HepG2 (cell line): Measurements from ENCODE around the gene CHRNG. TPM values are rescaled to one million over a fixed set of nuclear protein-coding genes. Genes with fewer than 3 reads are reported as not detected.

Source experiments
- ATAD3A ChIP-seq: sonication (generic); formaldehyde crosslinking; IDR thresholded peaks from 2 replicates; pipeline ENCODE4 v1.4.0; 2020; ENCODE audit warnings: missing genetic modification reagents
- NPAS2 ChIP-seq: sonication (generic); formaldehyde crosslinking; IDR thresholded peaks from 2 replicates; pipeline ENCODE4 v1.8.0; 2022; ENCODE audit warnings: mild to moderate bottlenecking, missing genetic modification reagents, borderline replicate concordance
- PCBP2 ChIP-seq: fragments of 200-400 bp; formaldehyde crosslinking; optimal IDR thresholded peaks from 2 replicates; pipeline ENCODE3; 2018; ENCODE audit warnings: low read length, low read depth; ENCODE audit not compliant: poor library complexity, severe bottlenecking
- ZNF430 ChIP-seq: sonication (generic); formaldehyde crosslinking; IDR thresholded peaks from 2 replicates; pipeline ENCODE4 v1.9.0; 2021; ENCODE audit warnings: mild to moderate bottlenecking, missing genetic modification reagents
- ZNF549 ChIP-seq: sonication (generic); formaldehyde crosslinking; IDR thresholded peaks from 2 replicates; pipeline ENCODE4 v1.5.0; 2020; ENCODE audit warnings: missing genetic modification reagents
- ZNF614 ChIP-seq: IDR thresholded peaks from 2 replicates; pipeline ENCODE4 v1.6.1; 2018; ENCODE audit warnings: missing biosample characterization, missing genetic modification reagents, inconsistent platforms, borderline replicate concordance
- polyA plus RNA-seq, 8 experiments: library from polyadenylated mRNA; depleted of rRNA in 3 of 8; stranded (reverse) in 7 of 8; unstranded in 1 of 8; fragments of >200 nt; fragmentation: Illumina TruSeq in 4 of 8; extraction: Trizol in 4 of 8; gene quantifications; 2 replicates each; pipeline versions ENCODE4 v1.2.1 to v1.2.3, GENCODE V29; 2011 to 2016; ENCODE audit warnings: low read depth in 4 of 8, missing spikeins in 1 of 8, mixed read lengths in 1 of 8; ENCODE audit not compliant: insufficient read depth in 1 of 8
- total RNA-seq, 5 experiments: library from RNA; depleted of rRNA; stranded (reverse); fragments of >200 nt; fragmentation: Illumina TruSeq; extraction: Trizol; gene quantifications; 2 replicates each; pipeline ENCODE4 v1.2.3, GENCODE V29; 2016; ENCODE audit warnings: low read depth in 1 of 5
- TF ChIP-seq, protein P1 (sequence below): sonication (generic); formaldehyde crosslinking; IDR thresholded peaks from 2 replicates; pipeline ENCODE4 v1.4.0; 2020; ENCODE audit warnings: missing genetic modification reagents
- TF ChIP-seq, protein P2 (sequence below): IDR thresholded peaks from 2 replicates; pipeline ENCODE4 v1.6.1; 2016; ENCODE audit warnings: low read depth, control low read depth
- TF ChIP-seq, protein P3 (sequence below): sonication (generic); formaldehyde crosslinking; IDR thresholded peaks from 2 replicates; pipeline ENCODE4 v1.8.0; 2022; ENCODE audit warnings: mild to moderate bottlenecking, missing genetic modification reagents, moderate library complexity
- TF ChIP-seq, protein P4 (sequence below): sonication (generic); formaldehyde crosslinking; conservative IDR thresholded peaks from 2 replicates; pipeline ENCODE4 v1.4.0; 2020; ENCODE audit warnings: missing genetic modification reagents
- TF ChIP-seq, protein P5 (sequence below): IDR thresholded peaks from 2 replicates; pipeline ENCODE4 v1.6.1; 2018; ENCODE audit warnings: missing genetic modification reagents, mild to moderate bottlenecking, missing compliant biosample characterization
- TF ChIP-seq, protein P6 (sequence below): sonication (generic); formaldehyde crosslinking; IDR thresholded peaks from 2 replicates; pipeline ENCODE4 v1.4.0; 2020; ENCODE audit warnings: missing genetic modification reagents

The CHRNG gene
- total and polyA plus RNA-seq, 2 of the 13 experiments (the other 11 are each of a cell fraction or from before 2014, with no cell fraction given) = not detected

DNA sequence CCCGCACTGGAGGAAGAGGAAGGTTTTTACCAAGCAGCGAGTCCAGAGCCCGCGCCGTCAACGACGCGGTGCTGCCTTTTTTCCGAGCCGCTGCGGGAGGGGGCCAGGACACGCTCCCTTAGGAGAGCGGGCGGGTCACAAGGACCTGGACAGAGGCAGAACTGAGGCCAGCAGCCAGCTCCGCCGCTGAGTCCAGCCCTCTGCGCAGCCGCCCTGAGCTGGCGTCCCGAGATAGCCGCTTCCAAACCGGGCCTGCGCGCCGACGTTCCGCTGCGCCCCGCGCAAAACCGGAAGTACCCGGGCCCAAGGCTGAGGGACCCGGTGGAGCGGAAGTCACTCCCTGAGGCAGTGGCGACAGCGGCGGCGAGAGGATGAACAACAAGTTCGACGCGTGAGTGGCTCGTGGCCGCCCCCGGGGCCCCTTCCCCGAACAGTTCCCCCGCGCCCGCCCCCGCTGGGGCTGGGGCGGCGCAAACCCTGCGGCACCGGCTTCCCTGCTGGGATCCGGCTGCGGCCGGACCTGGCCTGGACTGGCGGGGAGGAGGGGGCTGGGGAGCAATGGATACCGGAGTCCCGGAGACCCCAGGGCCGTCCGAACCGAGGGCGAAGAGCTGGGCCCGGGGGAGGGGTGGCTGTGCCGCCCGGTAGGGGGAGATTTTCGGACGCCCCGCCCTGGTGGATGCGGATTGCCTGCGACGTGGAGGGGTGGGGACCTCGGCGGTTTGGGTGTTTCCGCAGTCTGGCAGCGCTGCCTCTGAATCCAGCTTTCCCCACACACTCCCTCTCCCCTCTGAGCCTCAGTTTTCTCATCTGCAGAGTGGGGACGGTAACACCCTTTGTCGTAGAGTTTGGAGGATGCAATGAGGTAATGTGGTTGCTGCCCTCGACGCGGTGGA, 11.1 kb downstream of the CHRNG start, which contains the start of the genes EIF4E2 and TIGD1 (continued):
- TF ChIP-seq, protein P1, sequence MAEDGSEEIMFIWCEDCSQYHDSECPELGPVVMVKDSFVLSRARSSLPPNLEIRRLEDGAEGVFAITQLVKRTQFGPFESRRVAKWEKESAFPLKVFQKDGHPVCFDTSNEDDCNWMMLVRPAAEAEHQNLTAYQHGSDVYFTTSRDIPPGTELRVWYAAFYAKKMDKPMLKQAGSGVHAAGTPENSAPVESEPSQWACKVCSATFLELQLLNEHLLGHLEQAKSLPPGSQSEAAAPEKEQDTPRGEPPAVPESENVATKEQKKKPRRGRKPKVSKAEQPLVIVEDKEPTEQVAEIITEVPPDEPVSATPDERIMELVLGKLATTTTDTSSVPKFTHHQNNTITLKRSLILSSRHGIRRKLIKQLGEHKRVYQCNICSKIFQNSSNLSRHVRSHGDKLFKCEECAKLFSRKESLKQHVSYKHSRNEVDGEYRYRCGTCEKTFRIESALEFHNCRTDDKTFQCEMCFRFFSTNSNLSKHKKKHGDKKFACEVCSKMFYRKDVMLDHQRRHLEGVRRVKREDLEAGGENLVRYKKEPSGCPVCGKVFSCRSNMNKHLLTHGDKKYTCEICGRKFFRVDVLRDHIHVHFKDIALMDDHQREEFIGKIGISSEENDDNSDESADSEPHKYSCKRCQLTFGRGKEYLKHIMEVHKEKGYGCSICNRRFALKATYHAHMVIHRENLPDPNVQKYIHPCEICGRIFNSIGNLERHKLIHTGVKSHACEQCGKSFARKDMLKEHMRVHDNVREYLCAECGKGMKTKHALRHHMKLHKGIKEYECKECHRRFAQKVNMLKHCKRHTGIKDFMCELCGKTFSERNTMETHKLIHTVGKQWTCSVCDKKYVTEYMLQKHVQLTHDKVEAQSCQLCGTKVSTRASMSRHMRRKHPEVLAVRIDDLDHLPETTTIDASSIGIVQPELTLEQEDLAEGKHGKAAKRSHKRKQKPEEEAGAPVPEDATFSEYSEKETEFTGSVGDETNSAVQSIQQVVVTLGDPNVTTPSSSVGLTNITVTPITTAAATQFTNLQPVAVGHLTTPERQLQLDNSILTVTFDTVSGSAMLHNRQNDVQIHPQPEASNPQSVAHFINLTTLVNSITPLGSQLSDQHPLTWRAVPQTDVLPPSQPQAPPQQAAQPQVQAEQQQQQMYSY (CRISPR knock-in tag) = peak; percentile 70
- TF ChIP-seq, protein P2, sequence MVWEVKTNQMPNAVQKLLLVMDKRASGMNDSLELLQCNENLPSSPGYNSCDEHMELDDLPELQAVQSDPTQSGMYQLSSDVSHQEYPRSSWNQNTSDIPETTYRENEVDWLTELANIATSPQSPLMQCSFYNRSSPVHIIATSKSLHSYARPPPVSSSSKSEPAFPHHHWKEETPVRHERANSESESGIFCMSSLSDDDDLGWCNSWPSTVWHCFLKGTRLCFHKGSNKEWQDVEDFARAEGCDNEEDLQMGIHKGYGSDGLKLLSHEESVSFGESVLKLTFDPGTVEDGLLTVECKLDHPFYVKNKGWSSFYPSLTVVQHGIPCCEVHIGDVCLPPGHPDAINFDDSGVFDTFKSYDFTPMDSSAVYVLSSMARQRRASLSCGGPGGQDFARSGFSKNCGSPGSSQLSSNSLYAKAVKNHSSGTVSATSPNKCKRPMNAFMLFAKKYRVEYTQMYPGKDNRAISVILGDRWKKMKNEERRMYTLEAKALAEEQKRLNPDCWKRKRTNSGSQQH (CRISPR knock-in tag) = 0 out of 2 replicates have a peak, but pooled peaks have one; percentile 92
- no peak for TF ChIP-seq ATAD3A (CRISPR knock-in tag)
- TF ChIP-seq, protein P3, sequence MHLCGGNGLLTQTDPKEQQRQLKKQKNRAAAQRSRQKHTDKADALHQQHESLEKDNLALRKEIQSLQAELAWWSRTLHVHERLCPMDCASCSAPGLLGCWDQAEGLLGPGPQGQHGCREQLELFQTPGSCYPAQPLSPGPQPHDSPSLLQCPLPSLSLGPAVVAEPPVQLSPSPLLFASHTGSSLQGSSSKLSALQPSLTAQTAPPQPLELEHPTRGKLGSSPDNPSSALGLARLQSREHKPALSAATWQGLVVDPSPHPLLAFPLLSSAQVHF = peak; percentile 99
- TF ChIP-seq, protein P4, sequence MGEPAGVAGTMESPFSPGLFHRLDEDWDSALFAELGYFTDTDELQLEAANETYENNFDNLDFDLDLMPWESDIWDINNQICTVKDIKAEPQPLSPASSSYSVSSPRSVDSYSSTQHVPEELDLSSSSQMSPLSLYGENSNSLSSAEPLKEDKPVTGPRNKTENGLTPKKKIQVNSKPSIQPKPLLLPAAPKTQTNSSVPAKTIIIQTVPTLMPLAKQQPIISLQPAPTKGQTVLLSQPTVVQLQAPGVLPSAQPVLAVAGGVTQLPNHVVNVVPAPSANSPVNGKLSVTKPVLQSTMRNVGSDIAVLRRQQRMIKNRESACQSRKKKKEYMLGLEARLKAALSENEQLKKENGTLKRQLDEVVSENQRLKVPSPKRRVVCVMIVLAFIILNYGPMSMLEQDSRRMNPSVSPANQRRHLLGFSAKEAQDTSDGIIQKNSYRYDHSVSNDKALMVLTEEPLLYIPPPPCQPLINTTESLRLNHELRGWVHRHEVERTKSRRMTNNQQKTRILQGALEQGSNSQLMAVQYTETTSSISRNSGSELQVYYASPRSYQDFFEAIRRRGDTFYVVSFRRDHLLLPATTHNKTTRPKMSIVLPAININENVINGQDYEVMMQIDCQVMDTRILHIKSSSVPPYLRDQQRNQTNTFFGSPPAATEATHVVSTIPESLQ (CRISPR knock-in tag) = peak; percentile 96; the same call in 1 of the 2 replicates
- peak; percentile 99; the same call in 1 of the 2 replicates for TF ChIP-seq ZNF614 (CRISPR knock-in tag)
- TF ChIP-seq NPAS2 (CRISPR knock-in tag) = no peak
- TF ChIP-seq ZNF430 = peak; percentile 99
- TF ChIP-seq, protein P5, sequence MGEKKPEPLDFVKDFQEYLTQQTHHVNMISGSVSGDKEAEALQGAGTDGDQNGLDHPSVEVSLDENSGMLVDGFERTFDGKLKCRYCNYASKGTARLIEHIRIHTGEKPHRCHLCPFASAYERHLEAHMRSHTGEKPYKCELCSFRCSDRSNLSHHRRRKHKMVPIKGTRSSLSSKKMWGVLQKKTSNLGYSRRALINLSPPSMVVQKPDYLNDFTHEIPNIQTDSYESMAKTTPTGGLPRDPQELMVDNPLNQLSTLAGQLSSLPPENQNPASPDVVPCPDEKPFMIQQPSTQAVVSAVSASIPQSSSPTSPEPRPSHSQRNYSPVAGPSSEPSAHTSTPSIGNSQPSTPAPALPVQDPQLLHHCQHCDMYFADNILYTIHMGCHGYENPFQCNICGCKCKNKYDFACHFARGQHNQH (CRISPR knock-in tag) = peak; percentile 100
- no peak for TF ChIP-seq PCBP2
- peak; percentile 94 for TF ChIP-seq ZNF549
- TF ChIP-seq, protein P6, sequence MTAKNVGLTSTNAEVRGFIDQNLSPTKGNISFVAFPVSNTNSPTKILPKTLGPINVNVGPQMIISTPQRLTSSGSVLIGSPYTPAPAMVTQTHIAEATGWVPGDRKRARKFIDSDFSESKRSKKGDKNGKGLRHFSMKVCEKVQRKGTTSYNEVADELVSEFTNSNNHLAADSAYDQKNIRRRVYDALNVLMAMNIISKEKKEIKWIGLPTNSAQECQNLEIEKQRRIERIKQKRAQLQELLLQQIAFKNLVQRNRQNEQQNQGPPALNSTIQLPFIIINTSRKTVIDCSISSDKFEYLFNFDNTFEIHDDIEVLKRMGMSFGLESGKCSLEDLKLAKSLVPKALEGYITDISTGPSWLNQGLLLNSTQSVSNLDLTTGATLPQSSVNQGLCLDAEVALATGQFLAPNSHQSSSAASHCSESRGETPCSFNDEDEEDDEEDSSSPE (CRISPR knock-in tag) = peak; percentile 97
